Stimulated activated CD4-positive, alpha-beta T cell treated with anti-CD3 and anti-CD28 coated beads, Interleukin-15, amount 100 ng/mL, for 24 hours (primary cell): ENCODE results near the gene ATRX.
"Not testable (repeated sequence)": the region's sequence is repeated elsewhere in the genome, so short reads cannot be mapped to it uniquely, and the experiment has no call there.

Source experiments
- DNase-seq: peaks from one replicate; pipeline ENCODE4 v3.0.0-alpha.2; 2020

The ATRX gene

GRCh38 chrX:77733342-77733741, 52.7 kb downstream of the ATRX start:
- no peak for DNase-seq

GRCh38 chrX:77731821-77732419, 54.1 kb downstream of the ATRX start:
- no peak for DNase-seq

DNA sequence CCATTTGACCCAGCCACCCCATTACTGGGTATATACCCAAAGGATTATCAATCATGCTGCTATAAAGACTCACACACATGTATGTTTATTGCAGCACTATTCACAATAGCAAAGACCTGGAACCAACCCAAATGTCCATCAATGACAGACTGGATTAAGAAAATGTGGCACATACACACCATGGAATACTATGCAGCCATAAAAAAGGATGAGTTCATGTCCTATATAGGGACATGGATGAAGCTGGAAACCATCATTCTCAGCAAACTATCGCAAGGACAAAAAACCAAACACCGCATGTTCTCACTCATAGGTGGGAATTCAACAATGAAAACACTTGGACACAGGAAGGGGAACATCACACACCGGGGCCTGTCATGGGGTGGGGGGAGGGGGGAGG, 59.9 kb downstream of the ATRX start:
- DNase-seq = not testable (repeated sequence)

GRCh38 chrX:77723681-77724080, 62.3 kb downstream of the ATRX start:
- no peak for DNase-seq

GRCh38 chrX:77719388-77719787, 66.6 kb downstream of the ATRX start:
- DNase-seq = no peak

DNA sequence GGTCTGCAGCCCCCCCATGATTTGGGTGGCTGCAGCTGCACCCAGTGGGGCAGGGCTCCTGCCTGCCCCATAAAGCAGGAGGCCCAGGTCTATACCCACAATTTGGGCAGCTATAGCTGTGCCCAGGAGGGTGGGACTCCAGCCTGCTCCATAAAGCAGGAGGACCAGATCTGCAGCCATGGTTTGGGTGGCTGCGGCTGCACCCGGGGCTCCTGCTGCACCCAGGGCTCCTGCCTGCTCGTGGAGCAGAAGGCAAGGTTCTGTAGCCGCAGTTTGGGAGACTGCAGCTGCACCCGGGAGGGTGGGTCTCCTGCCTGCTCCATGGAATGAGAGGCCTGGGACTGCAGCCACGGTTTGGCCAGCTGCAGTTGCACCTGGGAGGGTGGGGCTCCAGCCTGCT, 81.1 kb downstream of the ATRX start:
- DNase-seq = no peak

DNA sequence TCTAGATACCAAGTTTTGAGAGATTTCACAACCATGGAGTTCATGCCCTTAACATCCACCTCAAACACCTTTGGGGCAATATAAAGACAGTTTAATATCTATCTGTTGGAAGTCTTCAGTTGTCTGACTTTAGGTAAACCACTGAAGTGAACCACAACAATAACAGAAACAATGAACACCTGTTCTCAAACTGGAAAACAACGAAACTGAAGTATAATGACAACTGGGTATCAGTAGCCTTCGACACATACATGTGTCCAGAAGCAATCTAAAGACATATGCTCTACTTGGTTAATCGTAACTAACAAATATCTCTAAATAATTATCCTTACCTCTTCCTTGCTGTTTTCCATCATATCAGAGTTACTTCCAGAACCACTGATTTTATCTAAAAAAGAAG, 87.8 kb downstream of the ATRX start:
- DNase-seq = no peak

GRCh38 chrX:77694491-77694890, 91.5 kb downstream of the ATRX start:
- DNase-seq = no peak

- no peak for DNase-seq
Measured at GRCh38 chrX:77693594-77693993, 92.4 kb downstream of the ATRX start.

GRCh38 chrX:77691916-77692315, 94.1 kb downstream of the ATRX start:
- no peak for DNase-seq

DNA sequence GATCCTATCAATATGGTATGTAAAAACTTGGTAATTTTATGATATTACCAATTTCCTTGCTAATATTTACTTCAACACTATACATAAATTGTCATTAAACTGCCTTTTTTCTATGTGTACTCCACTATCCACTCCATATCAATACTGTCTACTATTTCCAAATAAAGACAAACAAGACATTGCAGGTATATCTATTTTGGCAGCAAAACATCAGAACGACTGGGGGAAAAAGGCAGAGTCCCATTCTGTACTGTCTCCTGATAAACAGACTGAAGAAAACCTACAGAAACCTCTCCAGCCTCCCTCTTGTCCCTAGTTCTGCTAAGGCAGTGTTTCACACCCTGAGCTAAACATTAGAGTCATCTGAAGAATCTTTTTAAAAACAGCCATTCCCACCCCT, 96.6 kb downstream of the ATRX start:
- no peak for DNase-seq

DNA sequence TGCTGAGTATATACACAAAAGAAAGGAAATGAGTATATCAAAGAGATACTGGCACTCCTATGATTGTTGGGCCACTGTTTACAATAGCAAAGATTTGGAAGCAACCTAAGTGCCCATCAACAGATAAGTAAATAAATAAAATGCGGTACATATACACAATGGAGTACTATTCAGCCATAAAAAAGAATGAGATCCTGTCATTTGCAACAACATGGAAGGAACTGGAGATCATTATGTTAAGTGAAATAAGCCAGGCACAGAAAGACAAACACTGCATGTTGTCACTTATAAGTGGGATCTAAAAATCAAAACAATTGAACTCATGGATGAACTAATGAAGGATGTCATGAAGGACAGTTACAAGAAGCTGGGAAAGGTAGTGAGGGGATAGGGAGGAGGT, 100.3 kb downstream of the ATRX start:
- DNase-seq = not testable (repeated sequence)

- DNase-seq = no peak
Measured at GRCh38 chrX:77679144-77679543, 106.9 kb downstream of the ATRX start.

GRCh38 chrX:77675986-77676385, 110.0 kb downstream of the ATRX start:
- DNase-seq = no peak

- DNase-seq = no peak
Measured at GRCh38 chrX:77668391-77669237, 117.4 kb downstream of the ATRX start.

DNA sequence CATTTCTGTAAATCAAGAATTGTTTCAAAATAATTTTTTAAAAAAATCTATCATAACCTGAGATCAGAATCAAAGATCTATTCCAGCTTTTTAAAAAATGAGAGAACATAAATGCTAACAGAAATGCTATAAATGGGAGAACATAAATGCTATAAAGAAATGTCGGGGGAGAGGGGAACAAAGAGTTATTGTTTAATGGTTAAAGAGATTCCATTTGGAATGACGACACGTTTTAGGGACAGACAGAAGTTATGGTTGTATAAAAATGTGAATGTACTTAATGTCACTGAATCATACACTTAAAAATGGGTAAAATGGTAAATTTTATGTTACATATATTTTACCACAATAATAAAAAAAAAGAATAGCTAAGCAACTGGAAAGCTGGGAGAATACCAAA, 127.1 kb downstream of the ATRX start:
- DNase-seq = no peak

DNA sequence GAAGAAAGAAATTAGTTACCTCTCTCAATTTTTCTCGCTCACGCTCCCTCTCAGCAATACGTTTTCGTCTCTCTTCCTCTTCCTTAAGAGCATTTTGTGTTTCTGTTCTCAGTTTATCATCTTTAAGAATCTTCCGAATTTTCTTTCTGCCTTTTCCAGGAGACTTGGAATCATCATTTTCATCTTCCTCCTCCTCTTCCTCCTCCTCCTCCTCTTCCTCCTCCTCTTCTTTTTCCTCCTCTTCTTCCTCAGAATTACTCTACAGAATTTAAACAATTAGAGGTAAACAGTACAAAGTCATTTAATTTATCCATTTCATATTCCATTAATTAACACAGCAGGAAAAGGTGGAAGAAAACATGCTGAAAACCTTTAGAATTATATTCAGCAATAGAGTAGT, 133.9 kb downstream of the ATRX start:
- no peak for DNase-seq

- DNase-seq = peak; percentile 10
Measured at GRCh38 chrX:77640702-77641101, 145.3 kb downstream of the ATRX start.

- DNase-seq = no peak
Measured at GRCh38 chrX:77639820-77640219, 146.2 kb downstream of the ATRX start.

- DNase-seq = no peak
Measured at GRCh38 chrX:77638397-77638796, 147.6 kb downstream of the ATRX start.

GRCh38 chrX:77635373-77635772, 150.6 kb downstream of the ATRX start:
- DNase-seq = no peak

DNA sequence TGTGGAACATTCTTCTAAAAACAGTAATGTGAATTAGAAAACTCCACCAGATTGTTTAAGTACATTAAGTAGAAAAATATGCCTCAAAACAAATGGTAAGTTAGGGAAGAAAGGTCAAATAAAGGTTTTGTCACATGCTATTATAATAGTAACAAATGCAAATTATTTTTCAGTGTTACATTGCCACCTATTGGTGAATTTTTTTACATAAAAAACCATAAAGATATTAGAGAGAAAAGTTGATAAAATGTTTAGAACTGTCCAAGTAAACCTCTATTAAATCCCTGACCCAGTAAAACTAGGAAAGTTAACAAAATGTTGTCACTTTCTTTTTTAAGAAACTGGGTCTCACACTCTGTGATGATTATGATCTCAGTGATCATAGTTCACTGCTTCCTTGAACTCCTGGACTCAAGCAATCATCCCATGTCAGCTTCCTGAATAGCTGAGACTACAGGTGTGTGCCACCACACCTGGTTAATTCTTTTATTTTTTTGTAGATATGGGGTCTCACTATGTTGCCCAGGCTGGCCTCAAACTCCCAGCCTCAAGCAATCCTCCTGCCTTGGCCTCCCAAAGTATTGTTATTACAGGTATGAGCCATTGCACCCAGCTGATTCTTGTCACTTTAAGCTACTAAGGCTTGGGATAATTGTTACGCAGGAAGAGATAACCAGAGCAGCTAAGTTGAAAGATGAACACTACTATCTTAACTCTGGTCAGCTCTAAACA, 157.6 kb downstream of the ATRX start:
- no peak for DNase-seq

DNA sequence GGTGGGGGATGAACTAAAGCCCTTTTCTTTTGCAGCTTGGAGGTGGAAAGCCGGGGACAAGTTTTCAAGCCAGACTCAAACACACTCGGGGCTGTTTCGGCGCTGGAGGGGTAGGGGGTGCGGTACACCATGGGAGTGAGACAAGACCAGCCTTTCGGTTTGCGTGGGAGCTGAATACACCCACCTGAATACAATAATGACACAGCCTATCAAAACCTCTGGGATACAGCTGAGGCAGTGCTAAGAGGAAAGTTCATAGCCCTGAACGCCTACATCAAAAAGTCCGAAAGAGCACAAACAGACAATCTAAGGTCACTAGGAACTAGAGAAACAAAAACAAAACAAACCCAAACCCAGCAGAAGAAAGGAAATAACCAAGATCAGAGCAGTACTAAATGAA, 163.3 kb downstream of the ATRX start:
- DNase-seq = peak; percentile 1

GRCh38 chrX:77622233-77622632, 163.8 kb downstream of the ATRX start:
- no peak for DNase-seq
